ENCODE results near the gene PTGER2.

Gene PTGER2

GRCh38 chr14:52313462-52313861 is 650 bp upstream of the PTGER2 start:
- no peak for TF ChIP-seq CTCF (IDR thresholded peaks at IDR 0.05; ENCODE audit: insufficient read depth, low read depth, low read length, missing control alignments)
- no peak for DNase-seq (ENCODE audit: low read depth)
- H3K4me3 ChIP-seq (ENCODE audit: low read length): peak overlapping the region; percentile 35

GRCh38 chr14:52314595-52315354 is 663 bp downstream of the PTGER2 start:
- DNase-seq (ENCODE audit: low read depth): peak; percentile 24
- TF ChIP-seq CTCF (IDR thresholded peaks at IDR 0.05; ENCODE audit: insufficient read depth, low read depth, low read length, missing control alignments): no peak
- H3K4me3 ChIP-seq (ENCODE audit: low read length): peak overlapping the region; percentile 35

- TF ChIP-seq CTCF (IDR thresholded peaks at IDR 0.05; ENCODE audit: insufficient read depth, low read depth, low read length, missing control alignments): no peak
- no peak for DNase-seq (ENCODE audit: low read depth)
- H3K4me3 ChIP-seq (ENCODE audit: low read length): no peak overlapping the region
Measured at GRCh38 chr14:52315355-52315718, 1.2 kb downstream of the PTGER2 start.

- no peak overlapping the region for H3K4me3 ChIP-seq (ENCODE audit: low read length)
- no peak for TF ChIP-seq CTCF (IDR thresholded peaks at IDR 0.05; ENCODE audit: insufficient read depth, low read depth, low read length, missing control alignments)
- no peak for DNase-seq (ENCODE audit: low read depth)
Measured at GRCh38 chr14:52318062-52318461, 4.0 kb downstream of the PTGER2 start.

- DNase-seq (ENCODE audit: low read depth): no peak
- no peak for TF ChIP-seq CTCF (IDR thresholded peaks at IDR 0.05; ENCODE audit: insufficient read depth, low read depth, low read length, missing control alignments)
- H3K4me3 ChIP-seq (ENCODE audit: low read length): no peak overlapping the region
Measured at GRCh38 chr14:52318826-52319645, 4.9 kb downstream of the PTGER2 start.

- no peak overlapping the region for H3K4me3 ChIP-seq (ENCODE audit: low read length)
- no peak for DNase-seq (ENCODE audit: low read depth)
- TF ChIP-seq CTCF (IDR thresholded peaks at IDR 0.05; ENCODE audit: insufficient read depth, low read depth, low read length, missing control alignments): no peak
Measured at GRCh38 chr14:52319919-52320318, 5.8 kb downstream of the PTGER2 start.
